A673 (cell line): ENCODE results near the gene TMEM18.

ENCODE experiments used
- EZH2 ChIP-seq: fragments of 200-600 bp; sonication (generic); IDR thresholded peaks from 2 replicates; pipeline ENCODE4 v1.6.1; 2017; ENCODE audit warnings: borderline replicate concordance, low read depth, mild to moderate bottlenecking, mixed read lengths, antibody characterized with exemption, low read length; ENCODE audit not compliant: poor library complexity, severe bottlenecking
- TF ChIP-seq, protein P1 (sequence below): fragments of 300-800, 200-600 bp; sonication (generic); conservative IDR thresholded peaks from 2 replicates; pipeline ENCODE4 v1.5.1; 2017; ENCODE audit warnings: low read depth, mild to moderate bottlenecking, antibody characterized with exemption, low read length, moderate library complexity, mixed read lengths

DNA sequence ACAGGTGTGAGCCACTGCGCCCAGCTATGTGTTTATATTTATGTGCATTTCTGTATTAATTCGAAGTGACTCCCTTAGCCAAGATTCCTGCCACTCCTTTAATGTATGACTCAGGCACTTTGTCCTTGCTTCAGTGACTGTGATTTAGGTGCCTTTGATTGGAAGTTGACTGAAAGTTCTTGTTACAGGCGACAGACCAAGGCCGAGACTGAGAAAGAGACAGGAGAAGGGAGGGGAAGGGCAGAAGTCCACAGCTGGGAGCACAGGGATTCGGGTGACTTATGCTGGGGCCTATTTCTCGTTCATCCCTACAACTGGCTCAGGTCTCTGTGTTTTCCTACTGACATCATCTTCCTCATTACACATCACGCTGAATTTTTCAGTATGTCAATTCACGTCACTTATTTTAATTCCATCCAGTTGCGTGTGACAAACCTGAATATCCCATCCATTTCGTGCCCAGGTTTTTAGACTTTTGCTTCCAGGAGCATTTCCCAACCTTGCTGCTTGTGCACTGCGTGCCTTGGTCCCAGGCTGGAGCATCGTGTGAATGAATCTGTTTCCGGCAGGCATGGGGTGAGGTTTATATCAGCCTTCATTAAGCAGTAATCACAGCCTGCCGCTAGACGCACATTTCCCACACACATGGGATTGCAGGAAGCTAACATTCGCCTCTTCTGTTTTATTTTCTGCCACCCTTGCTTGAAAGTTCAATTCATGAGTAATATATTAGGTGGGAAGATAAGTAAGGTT, 42.4 kb downstream of the TMEM18 start:
- TF ChIP-seq, protein P1, sequence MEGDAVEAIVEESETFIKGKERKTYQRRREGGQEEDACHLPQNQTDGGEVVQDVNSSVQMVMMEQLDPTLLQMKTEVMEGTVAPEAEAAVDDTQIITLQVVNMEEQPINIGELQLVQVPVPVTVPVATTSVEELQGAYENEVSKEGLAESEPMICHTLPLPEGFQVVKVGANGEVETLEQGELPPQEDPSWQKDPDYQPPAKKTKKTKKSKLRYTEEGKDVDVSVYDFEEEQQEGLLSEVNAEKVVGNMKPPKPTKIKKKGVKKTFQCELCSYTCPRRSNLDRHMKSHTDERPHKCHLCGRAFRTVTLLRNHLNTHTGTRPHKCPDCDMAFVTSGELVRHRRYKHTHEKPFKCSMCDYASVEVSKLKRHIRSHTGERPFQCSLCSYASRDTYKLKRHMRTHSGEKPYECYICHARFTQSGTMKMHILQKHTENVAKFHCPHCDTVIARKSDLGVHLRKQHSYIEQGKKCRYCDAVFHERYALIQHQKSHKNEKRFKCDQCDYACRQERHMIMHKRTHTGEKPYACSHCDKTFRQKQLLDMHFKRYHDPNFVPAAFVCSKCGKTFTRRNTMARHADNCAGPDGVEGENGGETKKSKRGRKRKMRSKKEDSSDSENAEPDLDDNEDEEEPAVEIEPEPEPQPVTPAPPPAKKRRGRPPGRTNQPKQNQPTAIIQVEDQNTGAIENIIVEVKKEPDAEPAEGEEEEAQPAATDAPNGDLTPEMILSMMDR = no peak
- no peak for TF ChIP-seq EZH2
